PFSK-1 (cell line): Measurements from ENCODE around the gene HIGD2A.

Source experiments
- POLR2AphosphoS5 ChIP-seq: IDR thresholded peaks from 2 replicates; pipeline ENCODE4 v1.6.1; 2012; ENCODE audit warnings: low read depth, mild to moderate bottlenecking, control low read depth, low read length, moderate library complexity
- SIN3A ChIP-seq: IDR thresholded peaks from 2 replicates; pipeline ENCODE4 v1.6.1; 2012; ENCODE audit warnings: mild to moderate bottlenecking, low read length, moderate library complexity, borderline replicate concordance; ENCODE audit not compliant: insufficient read depth

- TF ChIP-seq POLR2AphosphoS5 (no peak), SIN3A (no peak)
These were observed 32.4 kb upstream of the HIGD2A start for GRCh38 chr5:176356179-176356566.
